ENCODE data around the gene PER1. TPM values are rescaled to one million over a fixed set of nuclear protein-coding genes. Genes with fewer than 3 reads are reported as not detected.

PER1 gene
- total and polyA plus RNA-seq, 2 of the 13 experiments (the other 11 are each of a cell fraction or from before 2014, with no cell fraction given): 2.6 to 3.6 TPM

DNA sequence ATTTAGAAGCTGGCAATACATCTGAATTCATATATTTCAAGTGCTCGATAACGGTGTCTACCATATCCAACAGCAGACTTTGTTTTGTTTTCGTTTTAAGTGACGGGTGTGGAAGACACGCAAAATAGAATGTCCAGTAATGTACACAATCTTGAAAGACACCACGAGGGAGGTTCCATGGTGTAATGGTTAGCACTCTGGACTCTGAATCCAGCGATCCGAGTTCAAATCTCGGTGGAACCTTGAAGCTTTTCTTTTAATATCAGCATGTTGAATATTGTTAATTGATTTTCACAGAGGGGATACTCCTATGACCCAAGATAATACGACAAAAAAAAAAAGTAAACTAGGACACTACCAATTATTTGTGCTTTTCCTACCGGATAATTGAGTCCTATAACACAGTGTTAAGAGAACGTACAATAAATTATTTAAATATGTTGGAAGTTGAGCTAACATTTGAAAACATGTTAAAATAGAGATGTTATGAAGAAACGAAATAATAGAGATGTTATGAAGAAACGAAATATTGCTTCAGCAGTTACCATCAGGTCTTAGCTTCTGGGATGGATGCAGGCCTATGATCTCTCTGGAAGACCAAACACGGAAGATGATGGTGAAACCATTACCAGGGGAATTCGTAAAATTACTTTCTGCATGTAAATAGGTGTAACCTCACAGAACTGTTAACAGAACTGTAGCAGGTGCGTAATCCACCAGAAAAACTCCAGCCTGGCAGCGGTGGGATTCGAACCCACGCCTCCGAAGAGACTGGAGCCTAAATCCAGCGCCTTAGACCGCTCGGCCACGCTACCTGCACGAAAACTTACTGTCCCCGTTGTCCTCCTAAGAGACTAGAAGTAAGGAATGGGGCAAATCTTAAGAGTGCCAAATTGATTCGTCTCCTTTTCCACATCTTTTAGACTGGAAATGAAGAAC is 32.4 kb downstream of the PER1 start (continued):
- TF ChIP-seq, protein P1, sequence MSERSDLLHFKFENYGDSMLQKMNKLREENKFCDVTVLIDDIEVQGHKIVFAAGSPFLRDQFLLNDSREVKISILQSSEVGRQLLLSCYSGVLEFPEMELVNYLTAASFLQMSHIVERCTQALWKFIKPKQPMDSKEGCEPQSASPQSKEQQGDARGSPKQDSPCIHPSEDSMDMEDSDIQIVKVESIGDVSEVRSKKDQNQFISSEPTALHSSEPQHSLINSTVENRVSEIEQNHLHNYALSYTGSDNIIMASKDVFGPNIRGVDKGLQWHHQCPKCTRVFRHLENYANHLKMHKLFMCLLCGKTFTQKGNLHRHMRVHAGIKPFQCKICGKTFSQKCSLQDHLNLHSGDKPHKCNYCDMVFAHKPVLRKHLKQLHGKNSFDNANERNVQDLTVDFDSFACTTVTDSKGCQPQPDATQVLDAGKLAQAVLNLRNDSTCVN (CRISPR knock-in tag; IDR thresholded peaks at IDR 0.05; ENCODE audit: borderline replicate concordance): 0 out of 2 replicates have a peak, but pooled peaks have one; percentile 43
- TF ChIP-seq CREB1 (IDR thresholded peaks at IDR 0.05): no peak
- TF ChIP-seq CREB1 (CRISPR knock-in tag; IDR thresholded peaks at IDR 0.05): peak; percentile 43
- TF ChIP-seq, protein P2, sequence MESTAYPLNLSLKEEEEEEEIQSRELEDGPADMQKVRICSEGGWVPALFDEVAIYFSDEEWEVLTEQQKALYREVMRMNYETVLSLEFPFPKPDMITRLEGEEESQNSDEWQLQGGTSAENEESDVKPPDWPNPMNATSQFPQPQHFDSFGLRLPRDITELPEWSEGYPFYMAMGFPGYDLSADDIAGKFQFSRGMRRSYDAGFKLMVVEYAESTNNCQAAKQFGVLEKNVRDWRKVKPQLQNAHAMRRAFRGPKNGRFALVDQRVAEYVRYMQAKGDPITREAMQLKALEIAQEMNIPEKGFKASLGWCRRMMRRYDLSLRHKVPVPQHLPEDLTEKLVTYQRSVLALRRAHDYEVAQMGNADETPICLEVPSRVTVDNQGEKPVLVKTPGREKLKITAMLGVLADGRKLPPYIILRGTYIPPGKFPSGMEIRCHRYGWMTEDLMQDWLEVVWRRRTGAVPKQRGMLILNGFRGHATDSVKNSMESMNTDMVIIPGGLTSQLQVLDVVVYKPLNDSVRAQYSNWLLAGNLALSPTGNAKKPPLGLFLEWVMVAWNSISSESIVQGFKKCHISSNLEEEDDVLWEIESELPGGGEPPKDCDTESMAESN (CRISPR knock-in tag; conservative IDR thresholded peaks at IDR 0.05): peak; percentile 3; the same call in 1 of the 2 replicates
- TF ChIP-seq, protein P3, sequence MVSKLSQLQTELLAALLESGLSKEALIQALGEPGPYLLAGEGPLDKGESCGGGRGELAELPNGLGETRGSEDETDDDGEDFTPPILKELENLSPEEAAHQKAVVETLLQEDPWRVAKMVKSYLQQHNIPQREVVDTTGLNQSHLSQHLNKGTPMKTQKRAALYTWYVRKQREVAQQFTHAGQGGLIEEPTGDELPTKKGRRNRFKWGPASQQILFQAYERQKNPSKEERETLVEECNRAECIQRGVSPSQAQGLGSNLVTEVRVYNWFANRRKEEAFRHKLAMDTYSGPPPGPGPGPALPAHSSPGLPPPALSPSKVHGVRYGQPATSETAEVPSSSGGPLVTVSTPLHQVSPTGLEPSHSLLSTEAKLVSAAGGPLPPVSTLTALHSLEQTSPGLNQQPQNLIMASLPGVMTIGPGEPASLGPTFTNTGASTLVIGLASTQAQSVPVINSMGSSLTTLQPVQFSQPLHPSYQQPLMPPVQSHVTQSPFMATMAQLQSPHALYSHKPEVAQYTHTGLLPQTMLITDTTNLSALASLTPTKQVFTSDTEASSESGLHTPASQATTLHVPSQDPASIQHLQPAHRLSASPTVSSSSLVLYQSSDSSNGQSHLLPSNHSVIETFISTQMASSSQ (IDR thresholded peaks at IDR 0.05; ENCODE audit: low read depth): peak; percentile 62
- TF ChIP-seq, protein P3 (CRISPR knock-in tag; IDR thresholded peaks at IDR 0.05; ENCODE audit: borderline replicate concordance): peak; percentile 24; the same call in 1 of the 2 replicates
- TF ChIP-seq KMT2A (CRISPR knock-in tag; IDR thresholded peaks at IDR 0.05): peak; percentile 50
- 0 out of 2 replicates have a peak, but pooled peaks have one; percentile 21 for TF ChIP-seq NFKBIZ (CRISPR knock-in tag; IDR thresholded peaks at IDR 0.05)
- TF ChIP-seq ZNF607 (CRISPR knock-in tag; IDR thresholded peaks at IDR 0.05; ENCODE audit: borderline replicate concordance): no peak
- TF ChIP-seq, protein P4, sequence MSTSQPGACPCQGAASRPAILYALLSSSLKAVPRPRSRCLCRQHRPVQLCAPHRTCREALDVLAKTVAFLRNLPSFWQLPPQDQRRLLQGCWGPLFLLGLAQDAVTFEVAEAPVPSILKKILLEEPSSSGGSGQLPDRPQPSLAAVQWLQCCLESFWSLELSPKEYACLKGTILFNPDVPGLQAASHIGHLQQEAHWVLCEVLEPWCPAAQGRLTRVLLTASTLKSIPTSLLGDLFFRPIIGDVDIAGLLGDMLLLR (CRISPR knock-in tag; IDR thresholded peaks at IDR 0.05): no peak
- TF ChIP-seq ZNF878 (CRISPR knock-in tag; IDR thresholded peaks at IDR 0.05): peak; percentile 67; the same call in 1 of the 2 replicates
- TF ChIP-seq PATZ1 (CRISPR knock-in tag; IDR thresholded peaks at IDR 0.05): peak; percentile 85
- no peak for TF ChIP-seq MTF1 (CRISPR knock-in tag; IDR thresholded peaks at IDR 0.05)
- peak; percentile 23; the same call in 1 of the 2 replicates for TF ChIP-seq GFI1 (CRISPR knock-in tag; IDR thresholded peaks at IDR 0.05; ENCODE audit: borderline replicate concordance)
- TF ChIP-seq, protein P5, sequence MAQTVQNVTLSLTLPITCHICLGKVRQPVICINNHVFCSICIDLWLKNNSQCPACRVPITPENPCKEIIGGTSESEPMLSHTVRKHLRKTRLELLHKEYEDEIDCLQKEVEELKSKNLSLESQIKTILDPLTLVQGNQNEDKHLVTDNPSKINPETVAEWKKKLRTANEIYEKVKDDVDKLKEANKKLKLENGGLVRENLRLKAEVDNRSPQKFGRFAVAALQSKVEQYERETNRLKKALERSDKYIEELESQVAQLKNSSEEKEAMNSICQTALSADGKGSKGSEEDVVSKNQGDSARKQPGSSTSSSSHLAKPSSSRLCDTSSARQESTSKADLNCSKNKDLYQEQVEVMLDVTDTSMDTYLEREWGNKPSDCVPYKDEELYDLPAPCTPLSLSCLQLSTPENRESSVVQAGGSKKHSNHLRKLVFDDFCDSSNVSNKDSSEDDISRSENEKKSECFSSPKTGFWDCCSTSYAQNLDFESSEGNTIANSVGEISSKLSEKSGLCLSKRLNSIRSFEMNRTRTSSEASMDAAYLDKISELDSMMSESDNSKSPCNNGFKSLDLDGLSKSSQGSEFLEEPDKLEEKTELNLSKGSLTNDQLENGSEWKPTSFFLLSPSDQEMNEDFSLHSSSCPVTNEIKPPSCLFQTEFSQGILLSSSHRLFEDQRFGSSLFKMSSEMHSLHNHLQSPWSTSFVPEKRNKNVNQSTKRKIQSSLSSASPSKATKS (CRISPR knock-in tag; IDR thresholded peaks at IDR 0.05): 0 out of 2 replicates have a peak, but pooled peaks have one; percentile 28

Measured in HepG2 (cell line).